GM20000 (cell line): ENCODE results near the gene P2RX1.

Experiments
- DNase-seq: peaks from one replicate; pipeline ENCODE4 v3.0.0; 2012; ENCODE audit warnings: low spot score
- TF ChIP-seq, protein P1 (sequence below): IDR thresholded peaks from 2 replicates; pipeline ENCODE4 v1.5.1; 2012; ENCODE audit warnings: mild to moderate bottlenecking, control low read depth; ENCODE audit errors: extremely low read depth, missing control alignments

Gene P2RX1

DNA sequence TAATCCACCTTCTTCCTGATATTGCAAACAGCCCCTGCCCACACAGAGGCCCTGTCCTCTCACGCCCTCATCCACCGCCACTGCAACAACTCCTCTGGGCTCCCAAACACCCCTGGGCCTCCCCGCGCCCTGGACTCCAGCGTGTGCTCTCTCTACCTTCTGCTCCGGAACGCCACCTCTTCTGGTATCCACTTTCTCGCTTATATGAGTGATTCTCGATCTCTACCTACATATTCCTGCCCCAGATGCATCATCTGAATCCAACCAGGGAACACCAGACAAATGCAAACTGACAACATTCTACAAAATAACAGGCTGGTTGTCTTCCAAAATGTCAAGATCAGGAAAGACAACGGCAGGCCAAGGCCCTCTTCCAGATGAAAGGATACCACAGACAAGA lies 42.4 kb downstream of the P2RX1 start:
- no peak for DNase-seq
- TF ChIP-seq, protein P1, sequence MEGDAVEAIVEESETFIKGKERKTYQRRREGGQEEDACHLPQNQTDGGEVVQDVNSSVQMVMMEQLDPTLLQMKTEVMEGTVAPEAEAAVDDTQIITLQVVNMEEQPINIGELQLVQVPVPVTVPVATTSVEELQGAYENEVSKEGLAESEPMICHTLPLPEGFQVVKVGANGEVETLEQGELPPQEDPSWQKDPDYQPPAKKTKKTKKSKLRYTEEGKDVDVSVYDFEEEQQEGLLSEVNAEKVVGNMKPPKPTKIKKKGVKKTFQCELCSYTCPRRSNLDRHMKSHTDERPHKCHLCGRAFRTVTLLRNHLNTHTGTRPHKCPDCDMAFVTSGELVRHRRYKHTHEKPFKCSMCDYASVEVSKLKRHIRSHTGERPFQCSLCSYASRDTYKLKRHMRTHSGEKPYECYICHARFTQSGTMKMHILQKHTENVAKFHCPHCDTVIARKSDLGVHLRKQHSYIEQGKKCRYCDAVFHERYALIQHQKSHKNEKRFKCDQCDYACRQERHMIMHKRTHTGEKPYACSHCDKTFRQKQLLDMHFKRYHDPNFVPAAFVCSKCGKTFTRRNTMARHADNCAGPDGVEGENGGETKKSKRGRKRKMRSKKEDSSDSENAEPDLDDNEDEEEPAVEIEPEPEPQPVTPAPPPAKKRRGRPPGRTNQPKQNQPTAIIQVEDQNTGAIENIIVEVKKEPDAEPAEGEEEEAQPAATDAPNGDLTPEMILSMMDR: no peak

DNA sequence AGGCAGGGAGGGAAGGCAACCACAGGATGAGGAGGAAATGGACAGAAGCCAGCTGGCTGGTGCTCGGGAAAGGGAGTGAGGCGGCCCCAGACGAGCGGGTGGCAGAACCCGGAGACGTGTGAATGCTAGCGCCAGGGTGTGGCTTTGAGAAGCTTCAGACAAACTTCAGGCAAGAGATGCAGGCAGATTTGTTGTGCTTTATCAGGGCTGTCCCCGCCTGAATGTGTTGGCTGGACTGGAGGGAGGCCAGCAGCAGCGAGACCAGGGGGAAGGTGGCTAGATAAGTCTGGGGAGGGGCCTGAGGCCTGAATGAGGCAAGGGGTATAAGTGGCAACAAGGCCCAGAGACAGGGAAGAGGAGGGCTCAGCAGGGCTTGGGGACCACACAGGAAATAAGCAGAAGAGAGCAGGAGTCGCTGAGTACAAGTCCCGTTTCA lies 45.4 kb downstream of the P2RX1 start:
- TF ChIP-seq, protein P1: no peak

DNA sequence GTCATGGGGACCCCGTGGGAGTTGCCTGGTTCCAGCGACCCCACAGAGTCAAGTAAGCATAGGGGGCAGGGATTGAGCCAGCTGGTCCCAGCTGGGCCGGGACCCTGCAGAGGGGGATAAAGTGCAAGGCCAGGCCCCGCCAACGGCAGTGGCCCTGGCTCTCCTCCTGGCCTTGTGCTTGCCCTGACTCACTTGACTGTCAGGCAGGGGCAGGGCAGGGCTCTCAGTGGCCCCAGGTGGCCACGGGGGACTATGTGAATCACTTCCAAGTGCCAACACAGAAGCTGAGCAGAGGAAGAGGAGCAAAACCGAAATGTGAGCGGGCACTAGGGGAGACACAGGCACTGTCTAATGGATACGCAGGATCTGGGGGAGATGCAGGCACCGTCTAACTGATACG lies 48.7 kb downstream of the P2RX1 start:
- TF ChIP-seq, protein P1: no peak
- no peak for DNase-seq

More for the DNA sequence above, 45.4 kb downstream of the P2RX1 start:
- peak; percentile 69 for DNase-seq

DNA sequence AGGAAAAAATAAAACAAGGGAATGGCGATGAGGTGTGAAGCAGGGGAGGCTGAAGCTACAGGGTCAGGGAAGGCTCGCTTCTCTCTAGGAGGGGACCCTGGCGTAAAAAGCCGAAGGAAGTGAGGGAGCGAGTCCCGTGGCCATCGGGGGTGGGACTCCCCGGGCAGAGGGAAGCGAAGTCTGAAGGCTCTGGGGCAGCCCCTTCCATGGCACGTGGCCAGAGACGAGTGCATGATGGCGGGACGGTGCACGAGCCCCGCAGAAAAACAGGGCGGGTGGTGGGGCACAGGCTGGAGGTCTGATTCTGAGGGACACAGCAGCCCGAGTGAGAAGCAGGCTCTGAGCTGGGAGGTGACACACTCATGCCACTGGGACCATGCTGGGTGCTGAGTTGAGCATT lies 49.2 kb downstream of the P2RX1 start:
- TF ChIP-seq, protein P1: no peak
- no peak for DNase-seq

DNA sequence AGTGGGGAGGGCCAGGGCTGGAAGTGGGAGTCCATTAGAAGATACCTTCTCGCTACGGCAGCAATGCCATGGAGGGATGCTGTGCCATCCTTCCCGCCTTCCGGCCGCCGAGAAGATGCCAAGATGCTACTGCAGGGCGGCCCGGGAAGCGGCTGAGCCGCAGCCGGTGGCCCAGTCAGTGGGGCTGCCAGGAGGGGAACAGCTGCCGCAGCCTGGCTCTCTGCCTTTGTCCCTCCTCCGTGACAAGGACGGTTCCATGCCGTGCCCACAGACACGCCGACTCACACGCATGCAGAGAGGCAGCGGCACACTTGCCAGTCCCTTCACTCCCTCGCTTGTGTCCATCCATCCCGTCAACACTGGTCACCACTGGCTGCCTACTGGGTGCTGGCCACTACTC lies 50.0 kb downstream of the P2RX1 start:
- no peak for DNase-seq
- TF ChIP-seq, protein P1: no peak

DNA sequence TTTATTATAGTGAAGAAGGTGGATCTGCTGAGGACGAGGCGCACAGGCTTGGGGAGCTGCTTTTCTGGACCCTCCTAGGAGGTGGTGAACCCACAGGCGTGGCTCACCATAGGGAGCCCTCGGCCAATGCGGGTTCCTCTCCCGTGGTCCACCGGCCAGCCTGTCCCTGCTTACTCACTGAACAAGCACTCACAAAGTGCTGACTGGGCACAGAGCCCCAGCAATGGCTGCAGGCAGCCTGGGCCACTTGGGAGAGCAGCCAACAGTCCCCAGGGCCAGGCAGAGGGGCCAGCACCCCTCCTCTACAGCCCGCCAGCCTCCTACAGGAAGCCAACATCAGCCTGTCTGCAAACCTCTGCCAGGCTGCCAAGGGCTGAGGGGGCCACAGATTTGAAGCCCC lies 51.1 kb downstream of the P2RX1 start:
- no peak for DNase-seq
- TF ChIP-seq, protein P1: no peak

DNA sequence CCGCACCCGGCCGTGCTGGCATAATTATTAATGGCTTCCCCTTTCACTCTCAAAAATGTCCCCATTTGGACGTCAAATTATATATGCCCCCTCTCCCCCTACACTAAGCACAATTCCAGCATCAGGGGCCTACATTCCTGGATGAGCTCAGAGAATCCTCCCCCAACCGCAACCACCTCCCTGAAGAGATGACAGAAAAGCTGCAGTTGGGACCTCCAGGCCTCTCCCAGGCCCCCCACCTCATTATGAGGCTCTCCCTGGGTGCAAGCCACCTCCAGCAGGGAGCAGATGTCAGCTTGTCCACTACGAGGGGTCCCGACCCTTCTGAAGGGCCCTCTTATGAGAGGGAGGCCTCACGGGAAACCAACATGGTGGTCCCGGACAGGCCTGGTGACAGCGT lies 51.7 kb downstream of the P2RX1 start:
- TF ChIP-seq, protein P1: no peak
- no peak for DNase-seq
